Measurements from ENCODE around the gene SMPD2.
A peak's percentile ranks its signal among the peaks of the same experiment; 100 is the strongest.

The SMPD2 gene, protein sequence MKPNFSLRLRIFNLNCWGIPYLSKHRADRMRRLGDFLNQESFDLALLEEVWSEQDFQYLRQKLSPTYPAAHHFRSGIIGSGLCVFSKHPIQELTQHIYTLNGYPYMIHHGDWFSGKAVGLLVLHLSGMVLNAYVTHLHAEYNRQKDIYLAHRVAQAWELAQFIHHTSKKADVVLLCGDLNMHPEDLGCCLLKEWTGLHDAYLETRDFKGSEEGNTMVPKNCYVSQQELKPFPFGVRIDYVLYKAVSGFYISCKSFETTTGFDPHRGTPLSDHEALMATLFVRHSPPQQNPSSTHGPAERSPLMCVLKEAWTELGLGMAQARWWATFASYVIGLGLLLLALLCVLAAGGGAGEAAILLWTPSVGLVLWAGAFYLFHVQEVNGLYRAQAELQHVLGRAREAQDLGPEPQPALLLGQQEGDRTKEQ

DNA sequence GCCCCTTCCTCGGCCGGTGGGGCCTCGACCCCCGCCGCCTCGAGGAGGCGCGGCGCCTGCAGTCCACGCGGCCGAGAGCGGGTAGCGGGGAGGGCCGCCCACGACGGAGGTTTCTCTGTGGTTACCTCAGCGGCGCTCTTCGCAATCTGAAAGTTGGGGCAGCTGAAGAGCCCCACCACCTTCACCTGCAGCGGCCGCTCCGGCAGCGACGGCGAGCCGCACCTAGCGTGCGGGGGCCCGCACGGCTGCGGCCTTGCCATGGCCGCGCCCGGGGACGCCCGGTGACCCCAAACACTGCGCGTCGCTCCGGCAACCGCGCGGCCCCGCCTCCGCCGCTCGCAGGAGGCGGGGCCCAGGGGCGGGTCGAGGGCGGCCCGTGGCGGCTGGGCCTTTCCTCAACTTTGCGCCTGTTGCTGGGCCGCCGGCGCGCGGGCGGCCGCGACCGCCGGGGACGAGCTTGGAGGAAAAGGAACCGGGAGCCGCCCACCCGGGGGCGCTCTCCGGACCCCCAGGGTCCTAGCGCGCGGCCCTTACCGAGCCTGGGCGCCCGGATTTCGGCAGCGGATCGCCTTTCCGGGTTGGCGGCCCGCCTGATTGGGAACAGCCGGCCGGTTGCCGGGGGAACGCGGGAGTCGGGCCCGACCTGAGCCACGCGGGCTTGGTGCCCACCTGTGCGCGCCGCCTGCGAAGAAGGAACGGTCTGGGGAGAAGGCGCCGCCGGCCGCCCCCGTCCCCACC, at the start of gene SMPD2, which contains the start of gene PPIL6:
TSS of gene SMPD2 (plus strand) at position 394 of the 738 bp plus-strand sequence. CDS start 398 bp downstream, outside the sequence.
TSS of gene PPIL6 (minus strand) at position 298 of the 738 bp plus-strand sequence. CDS start at position 260, 38 bp downstream.
- H3K27me3 Mint-ChIP-seq: no peaks in the 10 kb centered on the region
- no peaks in the 10 kb centered on the region for H3K9me3 Mint-ChIP-seq
- H3K4me3 Mint-ChIP-seq: peak within 1 kb of the TSS; percentile 81
- H3K4me1 Mint-ChIP-seq (ENCODE audit: low read depth): peaks cover 49% of the 10 kb centered on the region
- peaks cover 46% of the 10 kb centered on the region for H3K36me3 Mint-ChIP-seq (ENCODE audit: low read depth)
- intact Hi-C loops (cut with micrococcal nuclease): loop anchor here (2.0 to 5.0 kb wide), 3 partner anchors 14 to 252 kb away; partner anchors contain the start of genes AK9, CD164, FIG4 and MICAL1
- H3K27ac Mint-ChIP-seq: peak within 1 kb of the TSS; percentile 86

DNA sequence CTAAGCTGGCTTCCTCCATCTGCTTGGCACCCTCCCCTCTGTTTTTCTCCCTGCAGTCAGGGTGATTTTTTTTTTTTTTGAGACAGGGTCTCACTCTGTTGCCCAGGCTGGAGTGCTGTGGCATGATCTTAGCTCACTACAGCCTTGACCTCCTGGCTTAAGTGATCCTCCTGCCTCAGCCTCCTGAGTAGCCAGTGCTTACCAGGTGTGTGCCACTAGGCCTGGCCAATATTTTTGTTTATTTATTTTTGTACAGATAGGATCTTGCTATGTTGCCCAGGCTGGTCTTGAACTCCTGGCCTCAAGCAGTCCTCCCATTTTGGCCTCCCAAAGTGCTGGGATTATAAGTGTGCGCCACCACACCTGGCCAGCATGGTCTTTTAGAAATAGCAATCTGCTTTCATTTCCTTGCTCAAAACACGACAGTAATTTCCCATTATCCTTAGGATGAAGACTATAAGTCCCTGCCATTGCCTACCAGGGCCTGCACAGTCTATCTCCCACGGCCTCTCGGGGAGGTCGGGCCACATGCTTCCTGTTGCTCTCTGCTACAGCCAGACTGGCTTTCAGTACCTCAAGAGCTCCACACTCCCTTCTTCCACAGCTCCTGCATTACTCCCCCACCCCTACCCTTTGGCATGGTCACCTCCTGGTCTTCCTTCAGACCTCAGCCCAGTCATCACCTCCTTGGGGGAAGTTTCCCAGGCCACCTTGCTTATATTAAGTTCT, 47.2 kb upstream of the SMPD2 start:
- no peak overlapping the region for H3K4me3 Mint-ChIP-seq
- no peaks in the 10 kb centered on the region for H3K9me3 Mint-ChIP-seq
- no peaks in the 10 kb centered on the region for H3K27me3 Mint-ChIP-seq
- peaks cover 45% of the 10 kb centered on the region for H3K4me1 Mint-ChIP-seq (ENCODE audit: low read depth)
- intact Hi-C loops (cut with micrococcal nuclease): no loop called here
- peak overlapping the region; percentile 60 for H3K27ac Mint-ChIP-seq
- H3K36me3 Mint-ChIP-seq (ENCODE audit: low read depth): no peaks in the 10 kb centered on the region

DNA sequence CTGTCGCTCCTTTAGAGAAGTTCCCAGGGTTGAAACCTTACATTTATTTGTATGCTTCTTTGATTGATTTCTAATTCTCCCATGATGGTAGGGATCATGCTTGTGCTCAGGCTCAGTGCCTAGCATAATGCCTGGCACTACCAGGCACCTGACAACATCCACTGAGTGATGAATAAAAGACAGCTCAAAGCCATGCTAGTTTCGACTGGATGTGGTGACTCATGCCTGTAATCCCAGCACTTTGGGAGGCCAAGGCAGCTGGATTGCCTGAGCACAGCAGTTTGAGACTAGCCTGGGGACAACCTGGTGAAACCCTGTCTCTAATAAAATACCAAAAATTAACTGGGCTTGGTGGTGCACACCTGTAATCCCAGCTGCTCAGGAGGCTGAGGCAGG, 46.6 kb upstream of the SMPD2 start:
- intact Hi-C loops (cut with micrococcal nuclease): no loop called here
- Mint-ChIP-seq H3K4me3 (no peak overlapping the region), H3K27me3 (no peaks in the 10 kb centered on the region), H3K36me3 (ENCODE audit: low read depth) (no peaks in the 10 kb centered on the region), H3K9me3 (no peaks in the 10 kb centered on the region), H3K4me1 (ENCODE audit: low read depth) (peaks cover 45% of the 10 kb centered on the region), H3K27ac (peak overlapping the region; percentile 60)

DNA sequence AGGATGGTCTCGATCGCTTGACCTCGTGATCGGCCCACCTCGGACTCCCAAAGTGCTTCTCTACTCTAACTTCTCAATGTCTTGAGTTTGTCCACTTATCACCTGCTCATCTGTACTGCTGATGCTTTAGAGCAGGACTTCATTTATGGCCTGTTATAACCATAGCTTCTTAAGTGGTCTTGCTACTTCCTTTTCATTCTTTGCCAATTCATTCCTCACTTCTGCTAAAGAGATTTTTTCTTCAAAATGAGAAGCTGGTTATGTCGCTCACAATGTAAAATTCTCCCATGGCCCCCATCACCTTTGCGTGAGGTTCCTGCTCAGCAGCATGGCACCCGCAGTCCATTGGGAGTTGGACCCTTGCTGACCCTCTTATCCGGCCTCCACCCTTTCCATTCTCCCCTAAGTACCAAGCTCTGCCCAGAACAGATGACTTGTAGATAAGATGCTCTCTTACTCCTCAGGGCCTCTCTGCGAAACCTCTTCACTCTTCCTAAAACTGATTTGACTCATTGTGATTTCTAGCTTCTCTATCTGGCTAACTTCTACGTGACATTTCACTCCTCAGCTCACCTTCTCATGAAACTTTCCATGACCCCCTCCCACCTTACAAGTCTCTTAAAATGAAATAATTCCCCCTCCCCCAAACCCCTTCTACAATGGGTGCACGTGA, 44.3 kb upstream of the SMPD2 start:
- no peaks in the 10 kb centered on the region for H3K9me3 Mint-ChIP-seq
- intact Hi-C loops (cut with micrococcal nuclease): no loop called here
- no peak overlapping the region for H3K4me3 Mint-ChIP-seq
- peaks cover 29% of the 10 kb centered on the region for H3K4me1 Mint-ChIP-seq (ENCODE audit: low read depth)
- no peaks in the 10 kb centered on the region for H3K36me3 Mint-ChIP-seq (ENCODE audit: low read depth)
- no peaks in the 10 kb centered on the region for H3K27me3 Mint-ChIP-seq
- H3K27ac Mint-ChIP-seq: no peak overlapping the region

DNA sequence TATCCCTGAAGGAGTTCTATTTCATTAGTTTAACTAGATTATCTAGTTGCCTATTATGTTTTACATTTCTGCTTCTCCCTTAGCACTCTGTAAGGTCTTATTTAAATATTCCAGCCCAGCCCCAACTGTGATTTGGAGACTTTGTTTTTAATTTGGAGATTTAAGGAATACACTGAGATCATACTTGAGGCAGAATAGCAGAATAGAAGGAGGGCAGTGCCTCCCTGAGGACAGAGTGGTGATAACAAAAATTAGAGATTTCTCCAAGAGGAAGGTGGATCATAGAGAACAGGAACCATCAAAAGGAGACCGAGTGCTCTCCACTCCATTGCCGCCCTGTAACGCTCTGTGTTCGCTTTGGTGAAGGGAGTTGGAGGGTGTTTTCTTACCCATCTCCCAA, 43.5 kb upstream of the SMPD2 start:
- intact Hi-C loops (cut with micrococcal nuclease): loop anchor here (1.0 kb wide), 1 partner anchor 209 kb away; no protein-coding TSS in a partner anchor
- no peaks in the 10 kb centered on the region for H3K9me3 Mint-ChIP-seq
- H3K27ac Mint-ChIP-seq: no peak overlapping the region
- H3K4me3 Mint-ChIP-seq: no peak overlapping the region
- H3K36me3 Mint-ChIP-seq (ENCODE audit: low read depth): no peaks in the 10 kb centered on the region
- no peaks in the 10 kb centered on the region for H3K27me3 Mint-ChIP-seq
- peaks cover 26% of the 10 kb centered on the region for H3K4me1 Mint-ChIP-seq (ENCODE audit: low read depth)

DNA sequence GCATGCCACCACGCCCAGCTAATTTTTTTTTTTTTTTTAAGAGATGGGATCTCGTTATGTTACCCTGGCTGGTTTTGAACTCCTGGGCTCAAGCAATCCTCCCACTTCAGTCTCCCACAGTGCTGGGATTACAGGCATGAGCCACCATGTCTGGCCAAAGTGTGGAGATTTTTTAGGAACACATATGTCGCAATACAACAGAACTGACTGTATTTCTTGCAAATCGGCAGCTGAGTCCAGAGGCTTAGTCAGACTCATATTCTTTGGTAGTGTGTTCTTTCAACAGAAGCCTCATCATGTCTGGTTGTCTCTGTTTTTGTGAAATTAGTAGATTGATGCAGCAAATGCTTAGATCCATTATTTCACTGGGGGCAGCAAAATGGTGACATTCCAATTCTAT, 34.3 kb upstream of the SMPD2 start:
- peaks cover 5% of the 10 kb centered on the region for H3K4me1 Mint-ChIP-seq (ENCODE audit: low read depth)
- H3K27ac Mint-ChIP-seq: no peak overlapping the region
- H3K9me3 Mint-ChIP-seq: no peaks in the 10 kb centered on the region
- no peak overlapping the region for H3K4me3 Mint-ChIP-seq
- intact Hi-C loops (cut with micrococcal nuclease): no loop called here
- H3K27me3 Mint-ChIP-seq: no peaks in the 10 kb centered on the region
- H3K36me3 Mint-ChIP-seq (ENCODE audit: low read depth): no peaks in the 10 kb centered on the region

DNA sequence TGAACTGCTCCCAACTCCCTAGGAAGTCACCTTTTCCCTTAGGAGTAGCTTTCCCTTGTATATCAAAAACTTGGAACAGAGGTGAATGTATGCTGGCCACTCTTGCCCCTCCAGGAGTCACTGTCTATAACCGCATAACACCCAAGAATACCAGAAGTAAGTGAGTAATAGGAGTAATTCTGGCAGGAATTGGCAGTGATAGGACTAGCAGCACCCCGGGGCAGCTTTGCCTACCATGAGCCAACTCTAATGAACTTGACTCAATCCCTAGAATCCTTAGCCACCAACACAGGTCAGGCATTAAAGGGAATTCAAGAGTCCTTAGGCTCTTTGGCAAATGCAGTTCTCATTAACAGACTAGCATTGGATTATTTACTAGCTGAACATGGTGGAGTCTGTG, 29.5 kb upstream of the SMPD2 start:
- Mint-ChIP-seq H3K9me3 (no peaks in the 10 kb centered on the region), H3K4me3 (no peak overlapping the region), H3K27me3 (peaks cover 4% of the 10 kb centered on the region), H3K4me1 (ENCODE audit: low read depth) (peaks cover 4% of the 10 kb centered on the region), H3K27ac (no peak overlapping the region), H3K36me3 (ENCODE audit: low read depth) (no peaks in the 10 kb centered on the region)
- intact Hi-C loops (cut with micrococcal nuclease): no loop called here

DNA sequence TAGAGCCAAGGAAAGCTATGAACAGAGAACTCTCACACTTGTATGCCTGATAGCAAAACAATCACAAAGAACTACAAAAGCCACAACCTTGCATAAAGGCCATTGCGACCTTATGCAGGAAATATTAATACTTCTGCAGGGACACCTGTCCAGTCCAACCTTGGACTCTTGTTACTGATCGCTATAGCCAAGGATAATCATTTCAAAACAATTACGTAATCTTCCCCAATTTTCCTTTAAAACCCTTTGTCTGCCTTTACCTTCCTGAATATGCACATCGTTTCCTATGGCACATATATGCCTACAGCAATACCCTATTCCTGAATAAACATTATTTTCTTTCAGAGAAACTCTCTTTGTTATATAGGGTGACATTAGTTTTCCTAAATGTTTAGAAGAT, 22.9 kb upstream of the SMPD2 start:
- intact Hi-C loops (cut with micrococcal nuclease): no loop called here
- H3K36me3 Mint-ChIP-seq (ENCODE audit: low read depth): no peaks in the 10 kb centered on the region
- no peak overlapping the region for H3K27ac Mint-ChIP-seq
- H3K4me1 Mint-ChIP-seq (ENCODE audit: low read depth): no peaks in the 10 kb centered on the region
- H3K27me3 Mint-ChIP-seq: peaks cover 1% of the 10 kb centered on the region
- no peaks in the 10 kb centered on the region for H3K9me3 Mint-ChIP-seq
- H3K4me3 Mint-ChIP-seq: no peak overlapping the region

DNA sequence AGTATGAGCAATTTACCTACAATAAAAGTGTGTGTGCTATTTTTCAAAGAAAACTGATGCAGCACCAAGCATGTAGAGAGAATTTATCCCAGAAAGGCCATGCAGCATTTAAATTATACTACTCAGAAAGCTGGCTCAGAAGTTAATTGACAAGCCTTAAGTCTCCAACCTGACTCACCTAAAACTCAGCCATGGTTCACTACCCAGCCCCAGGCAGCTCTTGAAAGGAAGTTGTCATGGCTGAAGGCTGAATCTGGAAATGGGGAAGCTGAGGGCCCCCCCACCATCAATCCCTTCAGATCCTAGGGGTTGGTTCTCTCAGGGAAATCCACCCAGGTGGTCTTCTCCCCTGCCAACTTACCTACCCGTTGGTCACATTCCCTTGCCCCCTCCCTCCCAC, 19.8 kb upstream of the SMPD2 start:
- H3K27me3 Mint-ChIP-seq: no peaks in the 10 kb centered on the region
- H3K36me3 Mint-ChIP-seq (ENCODE audit: low read depth): no peaks in the 10 kb centered on the region
- no peaks in the 10 kb centered on the region for H3K9me3 Mint-ChIP-seq
- intact Hi-C loops (cut with micrococcal nuclease): no loop called here
- no peak overlapping the region for H3K4me3 Mint-ChIP-seq
- H3K4me1 Mint-ChIP-seq (ENCODE audit: low read depth): no peaks in the 10 kb centered on the region
- no peak overlapping the region for H3K27ac Mint-ChIP-seq

DNA sequence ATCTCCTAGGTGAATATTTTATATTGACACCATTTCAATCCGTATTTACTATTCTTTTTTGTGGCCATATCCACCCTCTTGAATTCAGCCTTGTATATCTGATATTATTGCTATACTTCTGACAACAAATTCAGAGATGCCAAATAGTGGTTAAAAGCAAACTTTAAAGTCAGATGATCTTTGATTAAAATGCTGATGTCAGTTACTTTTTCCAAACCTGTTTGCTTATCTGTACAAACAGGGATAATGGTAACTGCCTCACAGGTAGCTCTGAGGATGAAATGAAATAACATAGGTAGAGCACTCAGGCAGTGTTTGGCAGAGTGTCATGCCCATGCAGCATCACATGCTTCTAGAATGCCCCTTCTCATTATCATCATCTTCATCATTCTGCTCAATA, 19.3 kb upstream of the SMPD2 start:
- H3K4me1 Mint-ChIP-seq (ENCODE audit: low read depth): no peaks in the 10 kb centered on the region
- no peaks in the 10 kb centered on the region for H3K9me3 Mint-ChIP-seq
- no peak overlapping the region for H3K27ac Mint-ChIP-seq
- H3K4me3 Mint-ChIP-seq: no peak overlapping the region
- no peaks in the 10 kb centered on the region for H3K27me3 Mint-ChIP-seq
- intact Hi-C loops (cut with micrococcal nuclease): no loop called here
- no peaks in the 10 kb centered on the region for H3K36me3 Mint-ChIP-seq (ENCODE audit: low read depth)

DNA sequence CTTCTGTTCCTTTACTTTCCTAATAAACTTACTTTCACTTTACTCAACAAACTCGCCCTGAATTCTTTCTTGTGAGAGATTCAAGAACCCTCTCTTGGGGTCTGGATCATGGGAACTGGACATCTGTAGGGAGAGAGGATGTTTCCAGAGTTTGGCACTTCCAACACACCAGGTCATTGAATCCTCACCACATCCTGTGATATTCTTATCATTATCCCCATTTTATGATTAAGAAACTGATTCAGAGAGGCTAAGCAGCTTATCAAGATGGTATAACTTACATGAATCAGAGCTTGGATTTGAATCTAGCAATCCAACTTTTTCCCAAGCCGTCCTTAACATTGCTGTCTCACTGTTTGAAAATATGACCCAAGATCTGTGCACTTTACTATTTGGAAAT, 15.6 kb upstream of the SMPD2 start:
- Mint-ChIP-seq H3K9me3 (no peaks in the 10 kb centered on the region), H3K4me1 (ENCODE audit: low read depth) (no peaks in the 10 kb centered on the region), H3K36me3 (ENCODE audit: low read depth) (no peaks in the 10 kb centered on the region), H3K27ac (no peak overlapping the region), H3K27me3 (no peaks in the 10 kb centered on the region), H3K4me3 (no peak overlapping the region)
- intact Hi-C loops (cut with micrococcal nuclease): no loop called here

DNA sequence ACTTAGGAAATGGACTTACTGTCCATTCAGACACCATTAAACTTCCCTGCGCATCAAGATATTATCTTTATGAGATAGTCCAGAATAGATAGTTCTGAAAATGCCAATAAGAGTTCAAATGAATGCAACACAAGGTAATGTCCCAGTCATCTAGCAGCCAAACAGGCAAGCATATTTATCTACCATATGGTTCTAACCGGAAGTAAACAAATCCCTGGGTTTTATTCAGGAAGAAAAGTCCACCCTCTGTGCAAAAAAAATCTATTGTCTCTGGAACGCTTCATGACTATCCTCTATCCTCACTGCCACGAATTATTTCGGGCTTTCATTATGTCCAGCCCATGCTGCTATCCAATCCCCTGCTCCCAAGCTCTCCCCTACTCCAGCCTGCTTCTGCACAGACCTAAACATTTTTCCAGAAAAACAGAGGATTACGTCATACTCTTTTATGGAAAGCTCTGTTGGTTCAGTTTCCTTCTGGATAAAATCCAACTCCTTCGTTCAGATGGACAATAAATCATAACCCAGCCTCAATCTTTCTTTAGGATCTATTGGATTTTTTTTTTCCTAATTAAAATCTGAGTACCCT, 11.5 kb upstream of the SMPD2 start:
- no peak overlapping the region for H3K27ac Mint-ChIP-seq
- intact Hi-C loops (cut with micrococcal nuclease): no loop called here

DNA sequence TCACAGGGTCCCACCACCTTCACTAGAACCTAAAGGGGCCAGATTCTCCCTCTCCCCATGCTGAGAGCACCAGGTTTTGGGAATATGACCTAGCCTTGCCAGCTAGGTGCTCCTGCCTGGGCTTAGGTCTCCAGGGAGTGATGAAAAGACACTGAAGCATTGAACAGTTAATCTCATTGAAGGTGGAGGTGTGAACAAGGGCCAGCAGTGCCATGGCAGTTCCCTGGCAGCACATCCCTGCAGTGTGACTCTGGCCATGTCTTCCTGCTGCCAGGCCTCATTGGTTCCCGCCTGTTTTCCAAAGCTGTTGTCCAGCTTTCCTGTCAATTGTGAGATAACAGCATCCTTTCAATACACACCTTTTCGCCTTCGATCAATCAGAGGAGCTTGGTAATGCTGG, 11.0 kb upstream of the SMPD2 start:
- H3K9me3 Mint-ChIP-seq: no peaks in the 10 kb centered on the region
- H3K4me3 Mint-ChIP-seq: no peak overlapping the region
- H3K4me1 Mint-ChIP-seq (ENCODE audit: low read depth): peaks cover 7% of the 10 kb centered on the region
- H3K36me3 Mint-ChIP-seq (ENCODE audit: low read depth): no peaks in the 10 kb centered on the region
- H3K27me3 Mint-ChIP-seq: peaks cover 2% of the 10 kb centered on the region
- intact Hi-C loops (cut with micrococcal nuclease): no loop called here
- no peak overlapping the region for H3K27ac Mint-ChIP-seq

More for the DNA sequence above, 11.5 kb upstream of the SMPD2 start:
- no peak overlapping the region for H3K4me3 Mint-ChIP-seq
- H3K36me3 Mint-ChIP-seq (ENCODE audit: low read depth): no peaks in the 10 kb centered on the region
- no peaks in the 10 kb centered on the region for H3K9me3 Mint-ChIP-seq
- peaks cover 2% of the 10 kb centered on the region for H3K27me3 Mint-ChIP-seq
- peaks cover 6% of the 10 kb centered on the region for H3K4me1 Mint-ChIP-seq (ENCODE audit: low read depth)

Data from dendritic cell treated with granulocyte-macrophage colony-stimulating factor and Interleukin-4, amounts not matched to agents 40 ng/mL and 50 ng/mL, for 4 days (primary cell).